ENCODE measurements around the gene ZNF280A. TPM values are rescaled to one million over a fixed set of nuclear protein-coding genes. Genes with fewer than 3 reads are reported as not detected.

ZNF280A gene
- 0.25 and 0.87 TPM in 2 replicates for total RNA-seq (2012; rRNA removed)

- Histone ChIP-seq H3K27me3 (ENCODE audit: control insufficient read depth, insufficient read depth, low read length) (peaks cover 19% of the 10 kb centered on the region), H3K9ac (ENCODE audit: low read depth, low read length) (no peak within 1 kb of the TSS), H3K36me3 (ENCODE audit: insufficient read depth, low read length) (no peaks in the 10 kb centered on the region), H3K4me1 (ENCODE audit: control insufficient read depth, insufficient read depth, low read length) (no peaks in the 10 kb centered on the region), H3K4me3 (ENCODE audit: low read length) (no peak within 1 kb of the TSS), H3K4me2 (ENCODE audit: low read length) (peak within 1 kb of the TSS; percentile 26), H3K9me3 (replicated peaks; ENCODE audit: low read length) (no peaks in the 10 kb centered on the region)
These were observed at the start of gene ZNF280A for GRCh38 chr22:22520020-22520656. Gene ZNF280A (minus strand): TSS chr22:22520270. CDS start chr22:22515630, 4,640 bp downstream.

DNA sequence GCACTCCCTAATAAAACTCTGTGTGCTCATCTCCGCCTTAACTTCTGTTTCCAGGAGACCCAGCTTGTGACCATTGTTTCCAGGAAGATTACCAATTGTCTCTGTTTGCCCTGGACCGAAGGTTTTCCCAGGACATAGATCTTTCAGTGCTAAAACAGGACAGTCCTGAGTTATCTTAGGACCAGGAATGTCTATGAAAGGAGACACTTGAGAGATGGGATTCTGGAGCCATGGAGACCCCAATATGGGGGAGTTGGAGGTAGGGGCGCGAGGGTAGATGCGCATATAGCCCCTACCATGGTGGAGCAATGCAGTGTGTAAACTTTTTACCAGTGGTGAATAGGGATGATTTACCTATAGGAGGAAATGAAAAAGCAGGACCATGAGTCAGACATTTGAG is 49.1 kb upstream of the ZNF280A start:
- Histone ChIP-seq H3K4me2 (ENCODE audit: low read length) (no peak overlapping the region), H3K9me3 (replicated peaks; ENCODE audit: low read length) (no peaks in the 10 kb centered on the region), H3K4me3 (ENCODE audit: low read length) (no peak overlapping the region), H3K4me1 (ENCODE audit: control insufficient read depth, insufficient read depth, low read length) (no peaks in the 10 kb centered on the region), H3K9ac (ENCODE audit: low read depth, low read length) (no peak overlapping the region), H3K27me3 (ENCODE audit: control insufficient read depth, insufficient read depth, low read length) (peaks cover 68% of the 10 kb centered on the region), H3K36me3 (ENCODE audit: insufficient read depth, low read length) (no peaks in the 10 kb centered on the region)

- Histone ChIP-seq H3K9ac (ENCODE audit: low read depth, low read length) (no peak overlapping the region), H3K9me3 (replicated peaks; ENCODE audit: low read length) (no peaks in the 10 kb centered on the region), H3K27me3 (ENCODE audit: control insufficient read depth, insufficient read depth, low read length) (peaks cover 39% of the 10 kb centered on the region), H3K4me2 (ENCODE audit: low read length) (no peak overlapping the region), H3K36me3 (ENCODE audit: insufficient read depth, low read length) (no peaks in the 10 kb centered on the region), H3K4me3 (ENCODE audit: low read length) (no peak overlapping the region), H3K4me1 (ENCODE audit: control insufficient read depth, insufficient read depth, low read length) (no peaks in the 10 kb centered on the region)
These were observed 45.9 kb upstream of the ZNF280A start for GRCh38 chr22:22565981-22566380.

GRCh38 chr22:22558972-22559603 is 39.0 kb upstream of the ZNF280A start, which contains the start of gene PRAME:
Gene PRAME (minus strand): TSS chr22:22559265. CDS start chr22:22556832, 2,433 bp downstream.
- Histone ChIP-seq H3K4me2 (ENCODE audit: low read length) (no peak within 1 kb of the TSS), H3K9ac (ENCODE audit: low read depth, low read length) (no peak within 1 kb of the TSS), H3K4me1 (ENCODE audit: control insufficient read depth, insufficient read depth, low read length) (no peaks in the 10 kb centered on the region), H3K36me3 (ENCODE audit: insufficient read depth, low read length) (no peaks in the 10 kb centered on the region), H3K9me3 (replicated peaks; ENCODE audit: low read length) (no peaks in the 10 kb centered on the region), H3K4me3 (ENCODE audit: low read length) (no peak within 1 kb of the TSS), H3K27me3 (ENCODE audit: control insufficient read depth, insufficient read depth, low read length) (peaks cover 4% of the 10 kb centered on the region)

- Histone ChIP-seq H3K4me3 (ENCODE audit: low read length) (no peak overlapping the region), H3K9ac (ENCODE audit: low read depth, low read length) (no peak overlapping the region), H3K27me3 (ENCODE audit: control insufficient read depth, insufficient read depth, low read length) (peaks cover 10% of the 10 kb centered on the region), H3K9me3 (replicated peaks; ENCODE audit: low read length) (no peaks in the 10 kb centered on the region), H3K4me2 (ENCODE audit: low read length) (no peak overlapping the region), H3K36me3 (ENCODE audit: insufficient read depth, low read length) (no peaks in the 10 kb centered on the region), H3K4me1 (ENCODE audit: control insufficient read depth, insufficient read depth, low read length) (no peaks in the 10 kb centered on the region)
These were observed 38.3 kb upstream of the ZNF280A start for GRCh38 chr22:22558071-22558971.

DNA sequence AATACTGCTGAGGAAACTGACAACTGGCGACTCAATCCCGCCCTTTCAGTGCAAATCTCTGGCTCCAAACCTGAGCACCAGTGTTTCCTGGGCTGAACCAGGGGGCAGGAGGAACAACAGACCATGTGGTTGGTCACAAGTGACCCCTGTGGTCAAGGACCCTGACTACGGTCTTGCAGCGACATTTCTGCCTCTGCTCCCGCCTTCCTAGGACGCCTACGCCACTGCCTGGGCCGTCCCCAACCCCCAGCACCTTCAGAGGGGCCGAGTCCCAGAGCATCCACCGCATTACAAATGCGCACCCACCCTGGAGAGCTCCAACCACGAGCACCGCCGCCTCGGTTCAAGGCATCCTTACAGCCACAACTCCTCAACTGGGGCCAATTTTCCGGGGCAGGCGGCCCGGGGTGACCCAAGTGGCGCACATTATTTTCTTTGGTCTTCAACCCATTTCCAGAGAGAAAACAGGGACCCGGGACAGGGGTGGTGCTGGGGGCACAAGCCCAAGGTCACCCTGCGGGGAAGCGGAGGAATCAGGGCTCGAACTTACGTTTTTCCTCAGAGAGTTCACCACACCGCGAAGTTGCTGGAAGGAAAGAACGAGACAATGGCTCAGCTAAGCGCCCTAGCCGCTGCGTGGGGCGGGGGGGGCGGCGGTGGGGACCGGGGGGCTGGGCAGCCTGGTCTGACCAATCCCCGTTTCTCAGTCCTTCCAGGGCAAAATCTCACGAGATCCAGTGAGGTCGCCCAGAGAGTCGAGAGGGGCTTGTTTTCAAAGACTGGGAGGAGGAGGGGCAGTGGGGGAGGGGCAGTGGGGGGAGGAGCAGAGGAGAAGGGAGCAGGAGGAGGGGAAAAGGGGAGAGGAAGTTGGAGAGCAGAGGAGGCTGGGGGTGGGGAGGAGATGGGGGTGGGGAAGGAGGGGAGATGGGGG is 37.2 kb upstream of the ZNF280A start:
- H3K9me3 ChIP-seq (replicated peaks; ENCODE audit: low read length): no peaks in the 10 kb centered on the region
- H3K36me3 ChIP-seq (ENCODE audit: insufficient read depth, low read length): no peaks in the 10 kb centered on the region
- H3K4me2 ChIP-seq (ENCODE audit: low read length): no peak overlapping the region
- H3K4me3 ChIP-seq (ENCODE audit: low read length): no peak overlapping the region
- peaks cover 13% of the 10 kb centered on the region for H3K27me3 ChIP-seq (ENCODE audit: control insufficient read depth, insufficient read depth, low read length)
- no peaks in the 10 kb centered on the region for H3K4me1 ChIP-seq (ENCODE audit: control insufficient read depth, insufficient read depth, low read length)
- H3K9ac ChIP-seq (ENCODE audit: low read depth, low read length): no peak overlapping the region

- Histone ChIP-seq H3K36me3 (ENCODE audit: insufficient read depth, low read length) (no peaks in the 10 kb centered on the region), H3K4me1 (ENCODE audit: control insufficient read depth, insufficient read depth, low read length) (no peaks in the 10 kb centered on the region), H3K4me3 (ENCODE audit: low read length) (no peak overlapping the region), H3K27me3 (ENCODE audit: control insufficient read depth, insufficient read depth, low read length) (peaks cover 13% of the 10 kb centered on the region), H3K9me3 (replicated peaks; ENCODE audit: low read length) (no peaks in the 10 kb centered on the region), H3K4me2 (ENCODE audit: low read length) (no peak overlapping the region), H3K9ac (ENCODE audit: low read depth, low read length) (no peak overlapping the region)
These were observed 36.5 kb upstream of the ZNF280A start for GRCh38 chr22:22556578-22556977.

- H3K4me3 ChIP-seq (ENCODE audit: low read length): no peak overlapping the region
- H3K4me2 ChIP-seq (ENCODE audit: low read length): no peak overlapping the region
- H3K9ac ChIP-seq (ENCODE audit: low read depth, low read length): no peak overlapping the region
- peaks cover 21% of the 10 kb centered on the region for H3K27me3 ChIP-seq (ENCODE audit: control insufficient read depth, insufficient read depth, low read length)
- H3K4me1 ChIP-seq (ENCODE audit: control insufficient read depth, insufficient read depth, low read length): no peaks in the 10 kb centered on the region
- H3K36me3 ChIP-seq (ENCODE audit: insufficient read depth, low read length): no peaks in the 10 kb centered on the region
- H3K9me3 ChIP-seq (replicated peaks; ENCODE audit: low read length): no peaks in the 10 kb centered on the region
These were observed 35.5 kb upstream of the ZNF280A start for GRCh38 chr22:22555596-22555995.

DNA sequence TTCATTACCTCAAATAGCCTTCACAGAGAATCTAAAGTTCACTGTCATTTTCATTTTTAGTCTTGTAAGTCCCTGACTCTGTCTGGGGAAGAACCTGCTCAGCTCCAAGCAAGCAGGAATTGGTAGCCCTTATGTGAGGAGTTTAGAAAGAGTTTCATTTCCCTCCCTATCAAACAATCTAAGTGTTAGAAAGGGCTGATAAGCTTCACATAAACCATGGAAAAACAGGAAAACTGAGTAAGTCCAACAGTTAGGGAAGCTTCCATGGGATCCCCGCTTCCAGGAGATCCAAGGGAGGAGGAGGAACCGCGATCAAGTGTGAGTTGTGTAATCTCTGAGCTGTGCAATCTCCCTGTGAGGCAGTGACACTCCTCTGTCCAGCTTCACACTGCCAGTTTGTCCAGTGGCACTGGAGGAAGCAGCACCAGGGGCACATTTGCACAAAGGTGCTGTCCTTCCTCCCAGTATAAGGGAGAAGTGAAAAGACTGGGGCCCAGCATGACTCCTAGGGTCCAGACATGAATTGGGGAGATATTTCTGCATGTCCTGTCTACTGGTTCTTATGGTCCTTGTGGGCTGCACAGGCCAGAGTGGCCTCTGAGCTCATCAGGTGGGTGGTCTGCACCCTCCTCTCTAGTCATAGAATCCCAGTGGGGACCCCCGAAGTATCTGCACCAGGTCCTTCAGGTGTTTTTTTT is 34.7 kb upstream of the ZNF280A start:
- no peaks in the 10 kb centered on the region for H3K36me3 ChIP-seq (ENCODE audit: insufficient read depth, low read length)
- H3K9ac ChIP-seq (ENCODE audit: low read depth, low read length): no peak overlapping the region
- no peak overlapping the region for H3K4me2 ChIP-seq (ENCODE audit: low read length)
- no peak overlapping the region for H3K4me3 ChIP-seq (ENCODE audit: low read length)
- H3K4me1 ChIP-seq (ENCODE audit: control insufficient read depth, insufficient read depth, low read length): no peaks in the 10 kb centered on the region
- H3K27me3 ChIP-seq (ENCODE audit: control insufficient read depth, insufficient read depth, low read length): peaks cover 28% of the 10 kb centered on the region
- no peaks in the 10 kb centered on the region for H3K9me3 ChIP-seq (replicated peaks; ENCODE audit: low read length)

GRCh38 chr22:22553735-22554586 is 33.9 kb upstream of the ZNF280A start:
- Histone ChIP-seq H3K27me3 (ENCODE audit: control insufficient read depth, insufficient read depth, low read length) (peaks cover 29% of the 10 kb centered on the region), H3K36me3 (ENCODE audit: insufficient read depth, low read length) (no peaks in the 10 kb centered on the region), H3K4me1 (ENCODE audit: control insufficient read depth, insufficient read depth, low read length) (no peaks in the 10 kb centered on the region), H3K9me3 (replicated peaks; ENCODE audit: low read length) (no peaks in the 10 kb centered on the region), H3K4me3 (ENCODE audit: low read length) (no peak overlapping the region), H3K4me2 (ENCODE audit: low read length) (no peak overlapping the region), H3K9ac (ENCODE audit: low read depth, low read length) (no peak overlapping the region)

All from skeletal muscle satellite cell (primary cell).